ENCODE measurements around the gene PLEKHH1.

Gene PLEKHH1

GRCh38 chr14:67577181-67577808 lies 44.2 kb downstream of the PLEKHH1 start:
- no peak for DNase-seq (ENCODE audit: low read depth)
- no peak for TF ChIP-seq CTCF (IDR thresholded peaks at IDR 0.05; ENCODE audit: insufficient read depth, low read depth, low read length, missing control alignments)
- H3K4me3 ChIP-seq (ENCODE audit: low read depth, low read length), result no peak overlapping the region

- no peak overlapping the region for H3K4me3 ChIP-seq (ENCODE audit: low read depth, low read length)
- TF ChIP-seq CTCF (IDR thresholded peaks at IDR 0.05; ENCODE audit: insufficient read depth, low read depth, low read length, missing control alignments), result no peak
- no peak for DNase-seq (ENCODE audit: low read depth)
These were observed 45.0 kb downstream of the PLEKHH1 start for GRCh38 chr14:67577909-67578749.

- DNase-seq (ENCODE audit: low read depth), result no peak
- TF ChIP-seq CTCF (IDR thresholded peaks at IDR 0.05; ENCODE audit: insufficient read depth, low read depth, low read length, missing control alignments), result no peak
- H3K4me3 ChIP-seq (ENCODE audit: low read depth, low read length), result no peak overlapping the region
These were observed 46.0 kb downstream of the PLEKHH1 start for GRCh38 chr14:67579040-67579439.

GRCh38 chr14:67579636-67580035 lies 46.5 kb downstream of the PLEKHH1 start:
- no peak for TF ChIP-seq CTCF (IDR thresholded peaks at IDR 0.05; ENCODE audit: insufficient read depth, low read depth, low read length, missing control alignments)
- H3K4me3 ChIP-seq (ENCODE audit: low read depth, low read length), result no peak overlapping the region

GRCh38 chr14:67580336-67581171 lies 47.5 kb downstream of the PLEKHH1 start:
- DNase-seq (ENCODE audit: low read depth), result no peak
- H3K4me3 ChIP-seq (ENCODE audit: low read depth, low read length), result no peak overlapping the region
- no peak for TF ChIP-seq CTCF (IDR thresholded peaks at IDR 0.05; ENCODE audit: insufficient read depth, low read depth, low read length, missing control alignments)

More at GRCh38 chr14:67579636-67580035, 46.5 kb downstream of the PLEKHH1 start:
- no peak for DNase-seq (ENCODE audit: low read depth)

- no peak for TF ChIP-seq CTCF (IDR thresholded peaks at IDR 0.05; ENCODE audit: insufficient read depth, low read depth, low read length, missing control alignments)
- no peak for DNase-seq (ENCODE audit: low read depth)
These were observed 48.6 kb downstream of the PLEKHH1 start for GRCh38 chr14:67581643-67582042.

More at GRCh38 chr14:67581643-67582042, 48.6 kb downstream of the PLEKHH1 start:
- H3K4me3 ChIP-seq (ENCODE audit: low read depth, low read length), result no peak overlapping the region

Data from GM12865 (cell line).